Muscle of arm (tissue), 12 donors: ENCODE results near the gene RTN4RL2. TPM values are rescaled to one million over a fixed set of nuclear protein-coding genes. Genes with fewer than 3 reads are reported as not detected.
"Not testable (repeated sequence)": the region's sequence is repeated elsewhere in the genome, so short reads cannot be mapped to it uniquely, and the experiment has no call there.

Experiments used
- DNase-seq: peaks from one replicate; pipeline ENCODE4 v3.0.0-alpha.2; 2013
- polyA plus RNA-seq, 12 donors: library from polyadenylated mRNA; unstranded; fragments of 120-200 nt; gene quantifications; one replicate each; pipeline ENCODE4 v1.2.1, GENCODE V29; 2013; ENCODE audit not compliant: insufficient read length in 12 of 12

RTN4RL2 gene
- polyA plus RNA-seq, 12 donors: 9.0 to 43.3 (median 24.2) TPM; not detected in 1

- no peak for DNase-seq
These were observed 30.4 kb upstream of the RTN4RL2 start for GRCh38 chr11:57429946-57430345.

GRCh38 chr11:57430952-57431351 is 29.4 kb upstream of the RTN4RL2 start:
- DNase-seq: no peak

- no peak for DNase-seq
These were observed 28.2 kb upstream of the RTN4RL2 start for GRCh38 chr11:57432149-57432561.

GRCh38 chr11:57432714-57433163 is 27.6 kb upstream of the RTN4RL2 start:
- DNase-seq: no peak

GRCh38 chr11:57434640-57435546 is 25.4 kb upstream of the RTN4RL2 start:
- no peak for DNase-seq

- DNase-seq: no peak
These were observed 24.3 kb upstream of the RTN4RL2 start for GRCh38 chr11:57436031-57436430.

- DNase-seq: no peak
These were observed 21.7 kb upstream of the RTN4RL2 start for GRCh38 chr11:57438345-57439285.

GRCh38 chr11:57439786-57440185 is 20.5 kb upstream of the RTN4RL2 start:
- no peak for DNase-seq

GRCh38 chr11:57440744-57441414 is 19.4 kb upstream of the RTN4RL2 start:
- DNase-seq: no peak

- DNase-seq: no peak
These were observed 15.8 kb upstream of the RTN4RL2 start for GRCh38 chr11:57444362-57445121.

GRCh38 chr11:57445122-57445394 is 15.3 kb upstream of the RTN4RL2 start:
- DNase-seq: not testable (repeated sequence)

- DNase-seq: no peak
These were observed 14.3 kb upstream of the RTN4RL2 start for GRCh38 chr11:57446055-57446454.

GRCh38 chr11:57453543-57454177 is 6.7 kb upstream of the RTN4RL2 start:
- no peak for DNase-seq

GRCh38 chr11:57456960-57457642 is 3.2 kb upstream of the RTN4RL2 start:
- peak; percentile 91 for DNase-seq

GRCh38 chr11:57457643-57458023 is 2.7 kb upstream of the RTN4RL2 start:
- no peak for DNase-seq

GRCh38 chr11:57458060-57458409 is 2.3 kb upstream of the RTN4RL2 start:
- no peak for DNase-seq

GRCh38 chr11:57458410-57459163 is 1.7 kb upstream of the RTN4RL2 start:
- DNase-seq: peak; percentile 52

- no peak for DNase-seq
These were observed 935 bp upstream of the RTN4RL2 start for GRCh38 chr11:57459164-57460021.
